HCT116 (cell line): ENCODE data around the gene TMEFF2. TPM values are rescaled to one million over a fixed set of nuclear protein-coding genes. Genes with fewer than 3 reads are reported as not detected.

Experiments
- ATAC-seq: fragments of 200-7000 bp; cut with Tn5 transposase; 2 replicates; pipeline ENCODE4 v1.9.1; 2020; ENCODE audit warnings: mild to moderate bottlenecking, moderate library complexity
- BruUV-seq: library from RNA; stranded (reverse); fragments of 400-500 nt; replicated peaks from 2 replicates; lab custom pipeline; 2021; lab: Mats Ljungman, UMichigan
- CTCF ChIA-PET: fragments of 300-600 bp; sonication (Branson Sonifier 250); formaldehyde crosslinking; loops from one replicate; lab custom pipeline; 2021; ENCODE audit warnings: antibody characterized with exemption; lab: Charles Lee
- POLR2A ChIA-PET: fragments of 300-600, 350-600 bp; sonication (Branson Sonifier 250); formaldehyde crosslinking; loops from one replicate; lab custom pipeline; 2021; ENCODE audit warnings: antibody characterized with exemption; lab: Charles Lee
- RAD21 ChIA-PET, 2 experiments: fragments of 300-600 bp; sonication (Branson Sonifier 250); formaldehyde crosslinking; loops; one replicate each; lab custom pipeline; 2023; ENCODE audit warnings: low total read pairs in 2 of 2; ENCODE audit not compliant: uncharacterized antibody in 2 of 2, unreplicated experiment in 2 of 2, low non-redundant PET in 1 of 2; lab: Charles Lee
- DNase-seq: peaks from one replicate; pipeline ENCODE4 v3.0.0-alpha.2; 2010; ENCODE audit warnings: low read depth, low spot score
- H2AFZ ChIP-seq: fragments of 200-600 bp; shearing (Covaris generic), sonication (generic); 2 replicates; pipeline ENCODE4 v1.6.1; 2017; ENCODE audit warnings: low read depth, mixed run types, mixed read lengths, antibody characterized with exemption, low read length; ENCODE audit not compliant: poor library complexity, severe bottlenecking
- H3K27ac ChIP-seq: 2 replicates; pipeline ENCODE4 v1.5.1; 2012; ENCODE audit warnings: low read depth, low read length
- H3K27me3 ChIP-seq: fragments of 200-600 bp; sonication (generic); 2 replicates; pipeline ENCODE4 v1.6.1; 2016; ENCODE audit warnings: mixed run types, low read length, mixed read lengths; ENCODE audit not compliant: insufficient read depth
- H3K36me3 ChIP-seq, 2 experiments: fragments of 200-500 bp in 1 of 2; fragments of 200-600 bp in 1 of 2; sonication (Bioruptor generic) in 1 of 2; sonication (generic) in 1 of 2; 2 replicates each; pipeline versions ENCODE4 v1.5.1 to v1.6.1; 2014 to 2016; ENCODE audit warnings: low read length in 2 of 2, inconsistent platforms in 1 of 2, mixed read lengths in 1 of 2, mixed run types in 1 of 2; ENCODE audit not compliant: insufficient read depth in 2 of 2, control insufficient read depth in 1 of 2
- H3K4me1 ChIP-seq, 2 experiments: fragments of 200-600 bp in 1 of 2; sonication (generic) in 1 of 2; 2 replicates each; pipeline versions ENCODE4 v1.5.1 to v1.6.1; 2012 to 2017; ENCODE audit warnings: low read length in 2 of 2, inconsistent platforms in 1 of 2, mild to moderate bottlenecking in 1 of 2, mixed read lengths in 1 of 2, mixed run types in 1 of 2, moderate library complexity in 1 of 2; ENCODE audit not compliant: insufficient read depth in 2 of 2, control insufficient read depth in 1 of 2
- H3K4me2 ChIP-seq: fragments of 200-600 bp; sonication (generic); 2 replicates; pipeline ENCODE4 v1.6.1; 2017; ENCODE audit warnings: mixed run types, low read length, mixed read lengths
- H3K4me3 ChIP-seq, 2 experiments: fragments of 200-600 bp in 1 of 2; sonication (generic) in 1 of 2; replicated peaks in 1 of 2; 2 replicates each; pipeline ENCODE4 v1.5.1; 2011 to 2016; ENCODE audit warnings: low read length in 2 of 2, control low read depth in 1 of 2, low read depth in 1 of 2, mild to moderate bottlenecking in 1 of 2, mixed read lengths in 1 of 2, mixed run types in 1 of 2
- H3K79me2 ChIP-seq: fragments of 200-600 bp; sonication (generic); 2 replicates; pipeline ENCODE4 v1.6.1; 2017; ENCODE audit warnings: mild to moderate bottlenecking, mixed run types, low read length, moderate library complexity, mixed read lengths; ENCODE audit not compliant: insufficient read depth
- H3K9ac ChIP-seq: fragments of 200-600 bp; sonication (generic); 2 replicates; pipeline ENCODE4 v1.6.1; 2016; ENCODE audit warnings: low read length, mixed read lengths
- H3K9me2 ChIP-seq: fragments of 200-600 bp; sonication (generic), shearing (Covaris generic); 2 replicates; pipeline ENCODE4 v1.6.1; 2017; ENCODE audit warnings: mixed run types, mild to moderate bottlenecking, moderate library complexity; ENCODE audit not compliant: insufficient read depth
- H3K9me3 ChIP-seq, 2 experiments: fragments of 200-500 bp in 1 of 2; fragments of 200-600 bp in 1 of 2; sonication (Bioruptor generic) in 1 of 2; sonication (generic) in 1 of 2; 2 replicates each; pipeline ENCODE4 v1.6.1; 2014 to 2017; ENCODE audit warnings: low read length in 2 of 2, mixed read lengths in 2 of 2, inconsistent platforms in 1 of 2, low read depth in 1 of 2, mild to moderate bottlenecking in 1 of 2, mixed run types in 1 of 2, moderate library complexity in 1 of 2; ENCODE audit not compliant: control insufficient read depth in 1 of 2, insufficient read depth in 1 of 2
- H4K20me1 ChIP-seq: fragments of 200-600 bp; sonication (generic), shearing (Covaris generic); 2 replicates; pipeline ENCODE4 v1.6.1; 2017; ENCODE audit warnings: mixed run types, mild to moderate bottlenecking, moderate library complexity; ENCODE audit not compliant: insufficient read depth
- CEBPB ChIP-seq: IDR thresholded peaks from 2 replicates; pipeline ENCODE4 v1.6.1; 2012; ENCODE audit warnings: low read depth
- CTCF ChIP-seq, 3 experiments: fragments of 200-600 bp in 1 of 3; sonication (generic) in 1 of 3; IDR thresholded peaks in 2 of 3; conservative IDR thresholded peaks in 1 of 3; 2 replicates each; pipeline ENCODE4 v1.5.1; 2012 to 2017; ENCODE audit warnings: low read depth in 2 of 3, low read length in 2 of 3, antibody characterized with exemption in 1 of 3, borderline replicate concordance in 1 of 3, control low read depth in 1 of 3, mild to moderate bottlenecking in 1 of 3, mixed read lengths in 1 of 3, mixed run types in 1 of 3, moderate library complexity in 1 of 3; ENCODE audit not compliant: insufficient read depth in 1 of 3
- ELF1 ChIP-seq: IDR thresholded peaks from 2 replicates; pipeline ENCODE4 v1.6.1; 2012; ENCODE audit warnings: low read depth, borderline replicate concordance
- EZH2 ChIP-seq: fragments of 200-600 bp; sonication (generic); IDR thresholded peaks from 2 replicates; pipeline ENCODE4 v1.6.1; 2017; ENCODE audit warnings: antibody characterized with exemption, mixed run types
- FOSL1 ChIP-seq: IDR thresholded peaks from 2 replicates; pipeline ENCODE4 v1.6.1; 2012; ENCODE audit warnings: low read depth
- MAX ChIP-seq: IDR thresholded peaks from 2 replicates; pipeline ENCODE4 v1.6.1; 2012
- POLR2A ChIP-seq: IDR thresholded peaks from 2 replicates; pipeline ENCODE4 v1.7.0; 2011; ENCODE audit warnings: borderline replicate concordance; ENCODE audit not compliant: insufficient read depth, insufficient read length; ENCODE audit errors: extremely low read depth
- SP1 ChIP-seq: IDR thresholded peaks from 2 replicates; pipeline ENCODE4 v1.6.1; 2012; ENCODE audit warnings: low read depth
- TCF7L2 ChIP-seq: IDR thresholded peaks from 2 replicates; pipeline ENCODE4 v1.7.0; 2011; ENCODE audit warnings: borderline replicate concordance, inconsistent platforms; ENCODE audit not compliant: insufficient read depth, insufficient read length; ENCODE audit errors: extremely low read depth
- YY1 ChIP-seq: IDR thresholded peaks from 2 replicates; pipeline ENCODE4 v1.6.1; 2011; ENCODE audit warnings: low read length, low read depth, moderate library complexity, mild to moderate bottlenecking; ENCODE audit not compliant: insufficient replicate concordance; ENCODE audit errors: extremely low read depth
- ZBTB33 ChIP-seq: IDR thresholded peaks from 2 replicates; pipeline ENCODE4 v1.6.1; 2011; ENCODE audit warnings: mild to moderate bottlenecking, low read length, moderate library complexity; ENCODE audit not compliant: insufficient replicate concordance; ENCODE audit errors: extremely low read depth
- ZFX ChIP-seq: fragments of 450-650 bp; IDR thresholded peaks from 2 replicates; pipeline ENCODE4 v1.6.1; 2017
- intact Hi-C: fragments of 100-400 bp; cut with micrococcal nuclease; formaldehyde crosslinking; loops from 2 replicates; pipeline ENCODE4 v1.10.0; 2022
- total RNA-seq: library from RNA; stranded (reverse); gene quantifications from one replicate; pipeline ENCODE4 v1.2.1, GENCODE V29; 2021; ENCODE audit not compliant: unreplicated experiment

Gene TMEFF2
- total RNA-seq, 1 experiment from 2014 or later = not detected

GRCh38 chr2:192013211-192013610, 181.5 kb downstream of the TMEFF2 start:
- Histone ChIP-seq H3K9ac (no peak overlapping the region), H3K27me3 (no peaks in the 10 kb centered on the region), H4K20me1 (no peaks in the 10 kb centered on the region), H3K79me2 (no peaks in the 10 kb centered on the region), H3K9me3 (no peaks in the 10 kb centered on the region), H3K36me3 (no peaks in the 10 kb centered on the region), H2AFZ (no peak overlapping the region), H3K4me3 (no peak overlapping the region), H3K4me1 (no peaks in the 10 kb centered on the region), H3K4me2 (no peak overlapping the region), H3K9me2 (no peaks in the 10 kb centered on the region), H3K27ac (no peak overlapping the region)
- ChIA-PET RAD21 (no interaction called here), POLR2A (no interaction called here), CTCF (no interaction called here)
- TF ChIP-seq POLR2A (no peak), SP1 (no peak), FOSL1 (no peak), ZFX (no peak), CTCF (IDR thresholded peaks at IDR 0.05 in 2 of 3, conservative IDR thresholded peaks at IDR 0.05 in 1 of 3; ENCODE audit: borderline replicate concordance in 1 of 3, insufficient read depth in 1 of 3, low read depth in 2 of 3, low read length in 2 of 3) (no peak), ELF1 (no peak), MAX (no peak), CEBPB (no peak), TCF7L2 (no peak), YY1 (no peak), ZBTB33 (no peak), EZH2 (no peak)
- DNase-seq (no peak), ATAC-seq (no peak)
- intact Hi-C loops = no loop called here
- no TSS peak for BruUV-seq
